ENCODE results near the gene THADA.

Gene THADA

DNA sequence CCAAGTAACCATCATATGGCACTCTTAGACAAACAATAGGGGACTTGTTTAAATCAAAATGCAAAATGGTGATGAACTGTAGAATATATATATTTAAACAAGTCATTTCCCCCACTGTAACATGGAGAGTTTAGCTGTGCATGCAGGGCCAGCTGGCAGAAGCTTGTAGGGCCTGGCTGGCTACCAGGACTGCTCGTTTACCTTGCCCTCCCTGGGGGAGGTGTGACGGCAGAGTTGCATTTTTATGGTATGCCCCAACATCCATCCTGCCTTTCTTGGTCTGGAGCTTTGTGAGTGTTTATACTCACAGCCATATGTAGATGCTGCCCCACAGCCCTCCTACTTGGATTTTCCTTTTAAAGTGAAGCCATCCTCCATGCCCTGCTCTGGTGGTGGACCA is 267.7 kb downstream of the THADA start:
- H3K4me3 ChIP-seq (ENCODE audit: low read length): no peak overlapping the region
- no peak overlapping the region for H3K4me2 ChIP-seq (ENCODE audit: low read length)
- no peak overlapping the region for H3K27ac ChIP-seq (ENCODE audit: low read depth, low read length)
- TF ChIP-seq CTCF (IDR thresholded peaks at IDR 0.05; ENCODE audit: low read depth, low read length, poor library complexity, severe bottlenecking) (no peak), EZH2phosphoT487 (IDR thresholded peaks at IDR 0.05; ENCODE audit: borderline replicate concordance, low read length) (no peak)
- no peaks in the 10 kb centered on the region for H3K79me2 ChIP-seq (ENCODE audit: control insufficient read depth, low read length)
- no peaks in the 10 kb centered on the region for H4K20me1 ChIP-seq (ENCODE audit: control insufficient read depth, insufficient read depth, low read depth, low read length)
- no peaks in the 10 kb centered on the region for H3F3A ChIP-seq (ENCODE audit: control insufficient read depth, insufficient read depth)
- H3K27me3 ChIP-seq (ENCODE audit: control insufficient read depth, low read length): no peaks in the 10 kb centered on the region
- H3K36me3 ChIP-seq (ENCODE audit: control insufficient read depth, low read length): peaks cover 6% of the 10 kb centered on the region; the same call in 1 of the 2 replicates
- H3K9me2 ChIP-seq (replicated peaks; ENCODE audit: control insufficient read depth, low read length): no peaks in the 10 kb centered on the region
- no peaks in the 10 kb centered on the region for H3K9me3 ChIP-seq (ENCODE audit: control insufficient read depth, insufficient read depth, low read length)
- H3K4me1 ChIP-seq (ENCODE audit: control insufficient read depth, low read length): no peaks in the 10 kb centered on the region

- H3K4me2 ChIP-seq (ENCODE audit: low read length): no peak overlapping the region
Observed at GRCh38 chr2:43327119-43327518, 268.7 kb downstream of the THADA start.

GRCh38 chr2:43326101-43326825 is 269.6 kb downstream of the THADA start:
- no peak overlapping the region for H3K4me2 ChIP-seq (ENCODE audit: low read length)

More at GRCh38 chr2:43327119-43327518, 268.7 kb downstream of the THADA start:
- H3K4me1 ChIP-seq (ENCODE audit: control insufficient read depth, low read length): no peaks in the 10 kb centered on the region
- no peaks in the 10 kb centered on the region for H3K27me3 ChIP-seq (ENCODE audit: control insufficient read depth, low read length)
- H3F3A ChIP-seq (ENCODE audit: control insufficient read depth, insufficient read depth): no peaks in the 10 kb centered on the region
- no peak overlapping the region for H3K4me3 ChIP-seq (ENCODE audit: low read length)
- TF ChIP-seq EZH2phosphoT487 (IDR thresholded peaks at IDR 0.05; ENCODE audit: borderline replicate concordance, low read length) (no peak), CTCF (IDR thresholded peaks at IDR 0.05; ENCODE audit: low read depth, low read length, poor library complexity, severe bottlenecking) (no peak)
- no peaks in the 10 kb centered on the region for H4K20me1 ChIP-seq (ENCODE audit: control insufficient read depth, insufficient read depth, low read depth, low read length)
- no peaks in the 10 kb centered on the region for H3K9me2 ChIP-seq (replicated peaks; ENCODE audit: control insufficient read depth, low read length)
- H3K79me2 ChIP-seq (ENCODE audit: control insufficient read depth, low read length): no peaks in the 10 kb centered on the region
- H3K27ac ChIP-seq (ENCODE audit: low read depth, low read length): no peak overlapping the region
- H3K9me3 ChIP-seq (ENCODE audit: control insufficient read depth, insufficient read depth, low read length): no peaks in the 10 kb centered on the region
- H3K36me3 ChIP-seq (ENCODE audit: control insufficient read depth, low read length): no peaks in the 10 kb centered on the region

More at GRCh38 chr2:43326101-43326825, 269.6 kb downstream of the THADA start:
- H3K9me2 ChIP-seq (replicated peaks; ENCODE audit: control insufficient read depth, low read length): no peaks in the 10 kb centered on the region
- H4K20me1 ChIP-seq (ENCODE audit: control insufficient read depth, insufficient read depth, low read depth, low read length): no peaks in the 10 kb centered on the region
- no peaks in the 10 kb centered on the region for H3K79me2 ChIP-seq (ENCODE audit: control insufficient read depth, low read length)
- H3K4me3 ChIP-seq (ENCODE audit: low read length): no peak overlapping the region
- no peak for TF ChIP-seq EZH2phosphoT487 (IDR thresholded peaks at IDR 0.05; ENCODE audit: borderline replicate concordance, low read length)
- no peak for TF ChIP-seq CTCF (IDR thresholded peaks at IDR 0.05; ENCODE audit: low read depth, low read length, poor library complexity, severe bottlenecking)
- H3K27ac ChIP-seq (ENCODE audit: low read depth, low read length): no peak overlapping the region
- no peaks in the 10 kb centered on the region for H3K4me1 ChIP-seq (ENCODE audit: control insufficient read depth, low read length)
- no peaks in the 10 kb centered on the region for H3K36me3 ChIP-seq (ENCODE audit: control insufficient read depth, low read length)
- H3K27me3 ChIP-seq (ENCODE audit: control insufficient read depth, low read length): no peaks in the 10 kb centered on the region
- no peaks in the 10 kb centered on the region for H3K9me3 ChIP-seq (ENCODE audit: control insufficient read depth, insufficient read depth, low read length)
- H3F3A ChIP-seq (ENCODE audit: control insufficient read depth, insufficient read depth): no peaks in the 10 kb centered on the region

Measured in DOHH2 (cell line).